ENCODE data around the gene CTCF.

DNA sequence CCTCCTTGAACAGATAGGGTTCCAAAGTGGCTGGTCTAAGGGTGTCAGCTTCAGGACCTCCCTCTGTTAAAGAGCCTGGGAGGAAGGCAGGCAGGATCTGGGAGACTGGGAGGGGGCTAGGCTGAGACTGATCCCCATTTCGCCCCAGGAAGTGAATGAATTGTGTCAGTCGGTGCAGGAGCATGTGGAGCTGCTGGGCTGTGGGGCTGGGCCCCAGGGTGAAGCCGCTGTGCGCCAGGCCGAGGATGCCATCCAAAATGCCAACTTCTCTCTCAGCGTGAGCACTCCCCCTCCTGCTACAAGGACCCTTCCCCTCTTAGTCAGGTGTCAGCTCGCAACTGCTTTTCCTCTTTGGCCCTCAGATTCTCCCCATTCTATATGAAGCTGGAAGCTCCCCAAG lies 88.7 kb downstream of the CTCF start:
- TF ChIP-seq TARDBP (IDR thresholded peaks at IDR 0.05) (no peak), SP1 (IDR thresholded peaks at IDR 0.05) (no peak)
